ENCODE results near the gene RAD23A. TPM values are rescaled to one million over a fixed set of nuclear protein-coding genes. Genes with fewer than 3 reads are reported as not detected.

RAD23A gene
- total and polyA plus RNA-seq, 9 of the 15 experiments (the other 6 are each of a cell fraction or from before 2014, with no cell fraction given): 9.5 to 181 (median 101) TPM

DNA sequence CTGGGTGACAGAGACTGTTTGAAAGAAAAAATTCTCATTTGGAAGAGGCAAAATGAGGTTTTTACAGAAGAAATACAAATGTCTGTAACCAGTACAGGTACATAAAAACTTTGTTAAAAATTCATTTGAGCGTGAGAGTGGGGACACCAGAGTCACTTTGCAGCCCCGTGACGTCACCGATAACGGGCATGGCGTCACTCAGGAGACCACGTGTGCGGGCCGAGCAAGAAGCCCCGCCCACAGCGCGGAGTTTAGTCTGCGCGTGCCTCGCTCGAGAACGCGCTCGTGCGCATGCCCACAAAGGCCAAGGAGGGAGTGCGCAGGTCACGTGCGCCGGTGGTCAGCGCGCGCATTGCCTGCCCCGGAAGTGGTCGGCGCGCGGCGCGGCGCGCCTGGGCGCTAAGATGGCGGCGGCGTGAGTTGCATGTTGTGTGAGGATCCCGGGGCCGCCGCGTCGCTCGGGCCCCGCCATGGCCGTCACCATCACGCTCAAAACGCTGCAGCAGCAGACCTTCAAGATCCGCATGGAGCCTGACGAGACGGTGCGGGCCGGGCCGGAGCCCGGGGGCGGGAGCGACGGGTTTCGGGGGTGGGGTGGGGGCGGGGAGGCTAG lies at the start of gene RAD23A (continued):
- TF ChIP-seq ZZZ3 (IDR thresholded peaks at IDR 0.05) (no peak), NCOA2 (IDR thresholded peaks at IDR 0.05; ENCODE audit: partially characterized antibody in 2 of 2) (no peak), ZNF232 (CRISPR knock-in tag; IDR thresholded peaks at IDR 0.05) (no peak), XRCC5 (IDR thresholded peaks at IDR 0.05; ENCODE audit: low read depth, low read length) (no peak), ZKSCAN1 (IDR thresholded peaks at IDR 0.05; ENCODE audit: low read depth, low read length) (no peak), ZNF316 (IDR thresholded peaks at IDR 0.05) (no peak)
- TF ChIP-seq, protein P1, sequence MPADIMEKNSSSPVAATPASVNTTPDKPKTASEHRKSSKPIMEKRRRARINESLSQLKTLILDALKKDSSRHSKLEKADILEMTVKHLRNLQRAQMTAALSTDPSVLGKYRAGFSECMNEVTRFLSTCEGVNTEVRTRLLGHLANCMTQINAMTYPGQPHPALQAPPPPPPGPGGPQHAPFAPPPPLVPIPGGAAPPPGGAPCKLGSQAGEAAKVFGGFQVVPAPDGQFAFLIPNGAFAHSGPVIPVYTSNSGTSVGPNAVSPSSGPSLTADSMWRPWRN (IDR thresholded peaks at IDR 0.05; ENCODE audit: low read depth): peak; percentile 87
- TF ChIP-seq, protein P2, sequence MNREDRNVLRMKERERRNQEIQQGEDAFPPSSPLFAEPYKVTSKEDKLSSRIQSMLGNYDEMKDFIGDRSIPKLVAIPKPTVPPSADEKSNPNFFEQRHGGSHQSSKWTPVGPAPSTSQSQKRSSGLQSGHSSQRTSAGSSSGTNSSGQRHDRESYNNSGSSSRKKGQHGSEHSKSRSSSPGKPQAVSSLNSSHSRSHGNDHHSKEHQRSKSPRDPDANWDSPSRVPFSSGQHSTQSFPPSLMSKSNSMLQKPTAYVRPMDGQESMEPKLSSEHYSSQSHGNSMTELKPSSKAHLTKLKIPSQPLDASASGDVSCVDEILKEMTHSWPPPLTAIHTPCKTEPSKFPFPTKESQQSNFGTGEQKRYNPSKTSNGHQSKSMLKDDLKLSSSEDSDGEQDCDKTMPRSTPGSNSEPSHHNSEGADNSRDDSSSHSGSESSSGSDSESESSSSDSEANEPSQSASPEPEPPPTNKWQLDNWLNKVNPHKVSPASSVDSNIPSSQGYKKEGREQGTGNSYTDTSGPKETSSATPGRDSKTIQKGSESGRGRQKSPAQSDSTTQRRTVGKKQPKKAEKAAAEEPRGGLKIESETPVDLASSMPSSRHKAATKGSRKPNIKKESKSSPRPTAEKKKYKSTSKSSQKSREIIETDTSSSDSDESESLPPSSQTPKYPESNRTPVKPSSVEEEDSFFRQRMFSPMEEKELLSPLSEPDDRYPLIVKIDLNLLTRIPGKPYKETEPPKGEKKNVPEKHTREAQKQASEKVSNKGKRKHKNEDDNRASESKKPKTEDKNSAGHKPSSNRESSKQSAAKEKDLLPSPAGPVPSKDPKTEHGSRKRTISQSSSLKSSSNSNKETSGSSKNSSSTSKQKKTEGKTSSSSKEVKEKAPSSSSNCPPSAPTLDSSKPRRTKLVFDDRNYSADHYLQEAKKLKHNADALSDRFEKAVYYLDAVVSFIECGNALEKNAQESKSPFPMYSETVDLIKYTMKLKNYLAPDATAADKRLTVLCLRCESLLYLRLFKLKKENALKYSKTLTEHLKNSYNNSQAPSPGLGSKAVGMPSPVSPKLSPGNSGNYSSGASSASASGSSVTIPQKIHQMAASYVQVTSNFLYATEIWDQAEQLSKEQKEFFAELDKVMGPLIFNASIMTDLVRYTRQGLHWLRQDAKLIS (CRISPR knock-in tag; IDR thresholded peaks at IDR 0.05): peak; percentile 51; the same call in 1 of the 2 replicates
- TF ChIP-seq, protein P3, sequence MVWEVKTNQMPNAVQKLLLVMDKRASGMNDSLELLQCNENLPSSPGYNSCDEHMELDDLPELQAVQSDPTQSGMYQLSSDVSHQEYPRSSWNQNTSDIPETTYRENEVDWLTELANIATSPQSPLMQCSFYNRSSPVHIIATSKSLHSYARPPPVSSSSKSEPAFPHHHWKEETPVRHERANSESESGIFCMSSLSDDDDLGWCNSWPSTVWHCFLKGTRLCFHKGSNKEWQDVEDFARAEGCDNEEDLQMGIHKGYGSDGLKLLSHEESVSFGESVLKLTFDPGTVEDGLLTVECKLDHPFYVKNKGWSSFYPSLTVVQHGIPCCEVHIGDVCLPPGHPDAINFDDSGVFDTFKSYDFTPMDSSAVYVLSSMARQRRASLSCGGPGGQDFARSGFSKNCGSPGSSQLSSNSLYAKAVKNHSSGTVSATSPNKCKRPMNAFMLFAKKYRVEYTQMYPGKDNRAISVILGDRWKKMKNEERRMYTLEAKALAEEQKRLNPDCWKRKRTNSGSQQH (CRISPR knock-in tag; IDR thresholded peaks at IDR 0.05): no peak
- TF ChIP-seq, protein P4, sequence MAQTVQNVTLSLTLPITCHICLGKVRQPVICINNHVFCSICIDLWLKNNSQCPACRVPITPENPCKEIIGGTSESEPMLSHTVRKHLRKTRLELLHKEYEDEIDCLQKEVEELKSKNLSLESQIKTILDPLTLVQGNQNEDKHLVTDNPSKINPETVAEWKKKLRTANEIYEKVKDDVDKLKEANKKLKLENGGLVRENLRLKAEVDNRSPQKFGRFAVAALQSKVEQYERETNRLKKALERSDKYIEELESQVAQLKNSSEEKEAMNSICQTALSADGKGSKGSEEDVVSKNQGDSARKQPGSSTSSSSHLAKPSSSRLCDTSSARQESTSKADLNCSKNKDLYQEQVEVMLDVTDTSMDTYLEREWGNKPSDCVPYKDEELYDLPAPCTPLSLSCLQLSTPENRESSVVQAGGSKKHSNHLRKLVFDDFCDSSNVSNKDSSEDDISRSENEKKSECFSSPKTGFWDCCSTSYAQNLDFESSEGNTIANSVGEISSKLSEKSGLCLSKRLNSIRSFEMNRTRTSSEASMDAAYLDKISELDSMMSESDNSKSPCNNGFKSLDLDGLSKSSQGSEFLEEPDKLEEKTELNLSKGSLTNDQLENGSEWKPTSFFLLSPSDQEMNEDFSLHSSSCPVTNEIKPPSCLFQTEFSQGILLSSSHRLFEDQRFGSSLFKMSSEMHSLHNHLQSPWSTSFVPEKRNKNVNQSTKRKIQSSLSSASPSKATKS (CRISPR knock-in tag; IDR thresholded peaks at IDR 0.05): no peak
- TF ChIP-seq, protein P5, sequence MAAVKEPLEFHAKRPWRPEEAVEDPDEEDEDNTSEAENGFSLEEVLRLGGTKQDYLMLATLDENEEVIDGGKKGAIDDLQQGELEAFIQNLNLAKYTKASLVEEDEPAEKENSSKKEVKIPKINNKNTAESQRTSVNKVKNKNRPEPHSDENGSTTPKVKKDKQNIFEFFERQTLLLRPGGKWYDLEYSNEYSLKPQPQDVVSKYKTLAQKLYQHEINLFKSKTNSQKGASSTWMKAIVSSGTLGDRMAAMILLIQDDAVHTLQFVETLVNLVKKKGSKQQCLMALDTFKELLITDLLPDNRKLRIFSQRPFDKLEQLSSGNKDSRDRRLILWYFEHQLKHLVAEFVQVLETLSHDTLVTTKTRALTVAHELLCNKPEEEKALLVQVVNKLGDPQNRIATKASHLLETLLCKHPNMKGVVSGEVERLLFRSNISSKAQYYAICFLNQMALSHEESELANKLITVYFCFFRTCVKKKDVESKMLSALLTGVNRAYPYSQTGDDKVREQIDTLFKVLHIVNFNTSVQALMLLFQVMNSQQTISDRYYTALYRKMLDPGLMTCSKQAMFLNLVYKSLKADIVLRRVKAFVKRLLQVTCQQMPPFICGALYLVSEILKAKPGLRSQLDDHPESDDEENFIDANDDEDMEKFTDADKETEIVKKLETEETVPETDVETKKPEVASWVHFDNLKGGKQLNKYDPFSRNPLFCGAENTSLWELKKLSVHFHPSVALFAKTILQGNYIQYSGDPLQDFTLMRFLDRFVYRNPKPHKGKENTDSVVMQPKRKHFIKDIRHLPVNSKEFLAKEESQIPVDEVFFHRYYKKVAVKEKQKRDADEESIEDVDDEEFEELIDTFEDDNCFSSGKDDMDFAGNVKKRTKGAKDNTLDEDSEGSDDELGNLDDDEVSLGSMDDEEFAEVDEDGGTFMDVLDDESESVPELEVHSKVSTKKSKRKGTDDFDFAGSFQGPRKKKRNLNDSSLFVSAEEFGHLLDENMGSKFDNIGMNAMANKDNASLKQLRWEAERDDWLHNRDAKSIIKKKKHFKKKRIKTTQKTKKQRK (IDR thresholded peaks at IDR 0.05; ENCODE audit: borderline replicate concordance, low read depth, low read length): no peak

Data from K562 (cell line).